22Rv1 (cell line): ENCODE results near the gene TRIM72.

Source experiments
- ZFX ChIP-seq: fragments of 450-650 bp; IDR thresholded peaks from 2 replicates; pipeline ENCODE4 v1.6.1; 2017; ENCODE audit warnings: antibody characterized with exemption, borderline replicate concordance
- TF ChIP-seq, protein P1 (sequence below): fragments of 450-650 bp; IDR thresholded peaks from 2 replicates; pipeline ENCODE4 v1.5.1; 2017; ENCODE audit warnings: mild to moderate bottlenecking

GRCh38 chr16:31179747-31180459 is 34.0 kb upstream of the TRIM72 start, which contains the start of gene FUS:
- TF ChIP-seq, protein P1, sequence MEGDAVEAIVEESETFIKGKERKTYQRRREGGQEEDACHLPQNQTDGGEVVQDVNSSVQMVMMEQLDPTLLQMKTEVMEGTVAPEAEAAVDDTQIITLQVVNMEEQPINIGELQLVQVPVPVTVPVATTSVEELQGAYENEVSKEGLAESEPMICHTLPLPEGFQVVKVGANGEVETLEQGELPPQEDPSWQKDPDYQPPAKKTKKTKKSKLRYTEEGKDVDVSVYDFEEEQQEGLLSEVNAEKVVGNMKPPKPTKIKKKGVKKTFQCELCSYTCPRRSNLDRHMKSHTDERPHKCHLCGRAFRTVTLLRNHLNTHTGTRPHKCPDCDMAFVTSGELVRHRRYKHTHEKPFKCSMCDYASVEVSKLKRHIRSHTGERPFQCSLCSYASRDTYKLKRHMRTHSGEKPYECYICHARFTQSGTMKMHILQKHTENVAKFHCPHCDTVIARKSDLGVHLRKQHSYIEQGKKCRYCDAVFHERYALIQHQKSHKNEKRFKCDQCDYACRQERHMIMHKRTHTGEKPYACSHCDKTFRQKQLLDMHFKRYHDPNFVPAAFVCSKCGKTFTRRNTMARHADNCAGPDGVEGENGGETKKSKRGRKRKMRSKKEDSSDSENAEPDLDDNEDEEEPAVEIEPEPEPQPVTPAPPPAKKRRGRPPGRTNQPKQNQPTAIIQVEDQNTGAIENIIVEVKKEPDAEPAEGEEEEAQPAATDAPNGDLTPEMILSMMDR: no peak
- TF ChIP-seq ZFX: no peak
